Measurements from ENCODE around the gene USP17L13. TPM values are rescaled to one million over a fixed set of nuclear protein-coding genes. Genes with fewer than 3 reads are reported as not detected.

The USP17L13 gene, protein sequence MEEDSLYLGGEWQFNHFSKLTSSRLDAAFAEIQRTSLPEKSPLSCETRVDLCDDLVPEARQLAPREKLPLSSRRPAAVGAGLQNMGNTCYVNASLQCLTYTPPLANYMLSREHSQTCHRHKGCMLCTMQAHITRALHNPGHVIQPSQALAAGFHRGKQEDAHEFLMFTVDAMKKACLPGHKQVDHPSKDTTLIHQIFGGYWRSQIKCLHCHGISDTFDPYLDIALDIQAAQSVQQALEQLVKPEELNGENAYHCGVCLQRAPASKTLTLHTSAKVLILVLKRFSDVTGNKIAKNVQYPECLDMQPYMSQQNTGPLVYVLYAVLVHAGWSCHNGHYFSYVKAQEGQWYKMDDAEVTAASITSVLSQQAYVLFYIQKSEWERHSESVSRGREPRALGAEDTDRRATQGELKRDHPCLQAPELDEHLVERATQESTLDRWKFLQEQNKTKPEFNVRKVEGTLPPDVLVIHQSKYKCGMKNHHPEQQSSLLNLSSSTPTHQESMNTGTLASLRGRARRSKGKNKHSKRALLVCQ
- not detected in 2 replicates for polyA plus RNA-seq

DNA sequence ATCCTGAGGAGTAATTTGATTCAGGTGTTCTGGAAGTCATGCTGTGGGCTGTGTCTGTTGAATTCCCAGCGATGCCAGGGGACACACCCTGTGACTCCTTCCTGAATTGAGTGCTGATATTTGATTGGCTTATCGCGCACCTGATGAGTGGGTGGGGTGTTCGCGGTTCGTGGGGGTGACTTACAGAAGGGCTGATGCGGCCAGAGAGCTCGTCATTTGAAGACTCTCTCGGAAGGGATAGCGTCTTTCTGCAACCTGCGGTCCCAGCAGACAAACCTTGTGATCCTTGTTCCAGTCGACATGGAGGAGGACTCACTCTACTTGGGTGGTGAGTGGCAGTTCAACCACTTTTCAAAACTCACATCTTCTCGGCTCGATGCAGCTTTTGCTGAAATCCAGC lies at the start of gene USP17L13:
Gene USP17L13 (plus strand): TSS at position 301 of the 400 bp plus-strand sequence. CDS start 0 bp downstream, at position 301.

GRCh38 chr4:9210357-9210756 lies 14.3 kb upstream of the USP17L13 start, which contains the start of gene USP17L10:
TSS of gene USP17L10 (plus strand) at chr4:9210657. CDS start at chr4:9210657, 0 bp downstream.

DNA sequence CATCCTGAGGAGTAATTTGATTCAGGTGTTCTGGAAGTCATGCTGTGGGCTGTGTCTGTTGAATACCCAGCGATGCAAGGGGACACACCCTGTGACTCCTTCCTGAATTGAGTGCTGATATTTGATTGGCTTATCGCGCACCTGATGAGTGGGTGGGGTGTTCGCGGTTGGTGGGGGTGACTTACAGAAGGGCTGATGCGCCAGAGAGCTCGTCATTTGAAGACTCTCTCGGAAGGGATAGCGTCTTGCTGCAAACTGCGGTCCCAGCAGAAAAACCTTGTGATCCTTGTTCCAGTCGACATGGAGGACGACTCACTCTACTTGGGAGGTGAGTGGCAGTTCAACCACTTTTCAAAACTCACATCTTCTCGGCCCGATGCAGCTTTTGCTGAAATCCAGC lies 9.6 kb upstream of the USP17L13 start, which contains the start of gene USP17L11:
Gene USP17L11 (plus strand): TSS at position 301 of the 400 bp plus-strand sequence. CDS start 0 bp downstream, at position 301.

DNA sequence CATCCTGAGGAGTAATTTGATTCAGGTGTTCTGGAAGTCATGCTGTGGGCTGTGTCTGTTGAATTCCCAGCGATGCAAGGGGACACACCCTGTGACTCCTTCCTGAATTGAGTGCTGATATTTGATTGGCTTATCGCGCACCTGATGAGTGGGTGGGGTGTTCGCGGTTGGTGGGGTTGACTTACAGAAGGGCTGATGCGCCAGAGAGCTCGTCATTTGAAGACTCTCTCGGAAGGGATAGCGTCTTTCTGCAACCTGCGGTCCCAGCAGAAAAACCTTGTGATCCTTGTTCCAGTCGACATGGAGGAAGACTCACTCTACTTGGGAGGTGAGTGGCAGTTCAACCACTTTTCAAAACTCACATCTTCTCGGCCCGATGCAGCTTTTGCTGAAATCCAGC lies 4.8 kb upstream of the USP17L13 start, which contains the start of gene USP17L12:
Gene USP17L12 (plus strand): TSS at position 301 of the 400 bp plus-strand sequence. CDS start 0 bp downstream, at position 301.

GRCh38 chr4:9234085-9234484 lies 9.4 kb downstream of the USP17L13 start, which contains the start of gene USP17L15:
TSS of gene USP17L15 (plus strand) at chr4:9234385. CDS start at chr4:9234385, 0 bp downstream.

DNA sequence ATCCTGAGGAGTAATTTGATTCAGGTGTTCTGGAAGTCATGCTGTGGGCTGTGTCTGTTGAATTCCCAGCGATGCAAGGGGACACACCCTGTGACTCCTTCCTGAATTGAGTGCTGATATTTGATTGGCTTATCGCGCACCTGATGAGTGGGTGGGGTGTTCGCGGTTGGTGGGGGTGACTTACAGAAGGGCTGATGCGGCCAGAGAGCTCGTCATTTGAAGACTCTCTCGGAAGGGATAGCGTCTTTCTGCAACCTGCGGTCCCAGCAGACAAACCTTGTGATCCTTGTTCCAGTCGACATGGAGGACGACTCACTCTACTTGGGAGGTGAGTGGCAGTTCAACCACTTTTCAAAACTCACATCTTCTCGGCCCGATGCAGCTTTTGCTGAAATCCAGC lies 18.9 kb downstream of the USP17L13 start, which contains the start of gene USP17L17:
Gene USP17L17 (plus strand): TSS at position 301 of the 400 bp plus-strand sequence. CDS start 0 bp downstream, at position 301.

GRCh38 chr4:9247953-9248680 lies 23.4 kb downstream of the USP17L13 start, which contains the start of gene USP17L18:
TSS of gene USP17L18 (plus strand) at chr4:9248630. CDS start at chr4:9248630, 0 bp downstream.

GRCh38 chr4:9253078-9253477 lies 28.4 kb downstream of the USP17L13 start, which contains the start of gene USP17L19:
TSS of gene USP17L19 (plus strand) at chr4:9253378. CDS start at chr4:9253378, 0 bp downstream.

GRCh38 chr4:9257824-9258223 lies 33.1 kb downstream of the USP17L13 start, which contains the start of gene USP17L20:
TSS of gene USP17L20 (plus strand) at chr4:9258124. CDS start at chr4:9258124, 0 bp downstream.

GRCh38 chr4:9262572-9262971 lies 37.9 kb downstream of the USP17L13 start, which contains the start of gene USP17L21:
TSS of gene USP17L21 (plus strand) at chr4:9262872. CDS start at chr4:9262872, 0 bp downstream.

DNA sequence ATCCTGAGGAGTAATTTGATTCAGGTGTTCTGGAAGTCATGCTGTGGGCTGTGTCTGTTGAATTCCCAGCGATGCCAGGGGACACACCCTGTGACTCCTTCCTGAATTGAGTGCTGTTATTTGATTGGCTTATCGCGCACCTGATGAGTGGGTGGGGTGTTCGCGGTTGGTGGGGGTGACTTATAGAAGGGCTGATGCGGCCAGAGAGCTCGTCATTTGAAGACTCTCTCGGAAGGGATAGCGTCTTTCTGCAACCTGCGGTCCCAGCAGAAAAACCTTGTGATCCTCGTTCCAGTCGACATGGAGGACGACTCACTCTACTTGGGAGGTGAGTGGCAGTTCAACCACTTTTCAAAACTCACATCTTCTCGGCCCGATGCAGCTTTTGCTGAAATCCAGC lies 42.6 kb downstream of the USP17L13 start, which contains the start of gene USP17L22:
Gene USP17L22 (plus strand): TSS at position 301 of the 400 bp plus-strand sequence. CDS start 0 bp downstream, at position 301.

Other genes with a start within 250 kb of the USP17L13 start
- gene FAM90A26, start 54.5 kb upstream of the USP17L13 start, polyA plus RNA-seq, result 0.13 TPM in 1 of 2 replicates, not detected in the other
- gene USP17L10, start 14.2 kb upstream of the USP17L13 start, polyA plus RNA-seq, result not detected in 2 replicates
- not detected in 2 replicates for gene USP17L11, start 9.5 kb upstream of the USP17L13 start, polyA plus RNA-seq
- not detected in 2 replicates for gene USP17L12, start 4.7 kb upstream of the USP17L13 start, polyA plus RNA-seq
- not detected in 2 replicates for gene USP17L15, start 9.5 kb downstream of the USP17L13 start, polyA plus RNA-seq
- not detected in 2 replicates for gene USP17L17, start 19.0 kb downstream of the USP17L13 start, polyA plus RNA-seq
- gene USP17L18, start 23.7 kb downstream of the USP17L13 start, polyA plus RNA-seq, result not detected in 2 replicates
- not detected in 2 replicates for gene USP17L19, start 28.5 kb downstream of the USP17L13 start, polyA plus RNA-seq
- gene USP17L20, start 33.2 kb downstream of the USP17L13 start, polyA plus RNA-seq, result not detected in 2 replicates
- not detected in 2 replicates for gene USP17L21, start 38.0 kb downstream of the USP17L13 start, polyA plus RNA-seq
- gene USP17L22, start 42.7 kb downstream of the USP17L13 start, polyA plus RNA-seq, result not detected in 2 replicates
- gene USP17L24, start 100.3 kb downstream of the USP17L13 start, polyA plus RNA-seq, result not detected in 2 replicates
- gene USP17L25, start 105.0 kb downstream of the USP17L13 start, polyA plus RNA-seq, result not detected in 2 replicates
- gene USP17L26, start 109.8 kb downstream of the USP17L13 start, polyA plus RNA-seq, result not detected in 2 replicates
- gene USP17L5, start 114.5 kb downstream of the USP17L13 start, polyA plus RNA-seq, result not detected in 2 replicates
- not detected in 2 replicates for gene USP17L27, start 119.3 kb downstream of the USP17L13 start, polyA plus RNA-seq
- gene USP17L28, start 124.0 kb downstream of the USP17L13 start, polyA plus RNA-seq, result not detected in 2 replicates
- not detected in 2 replicates for gene USP17L29, start 128.7 kb downstream of the USP17L13 start, polyA plus RNA-seq
- gene USP17L30, start 138.2 kb downstream of the USP17L13 start, polyA plus RNA-seq, result not detected in 2 replicates
- gene DEFB131A, start 219.5 kb downstream of the USP17L13 start, polyA plus RNA-seq, result not detected in 2 replicates

All from Purkinje cell (primary cell).